ENCODE data around the gene ENOX1. TPM values are rescaled to one million over a fixed set of nuclear protein-coding genes. Genes with fewer than 3 reads are reported as not detected.

The ENOX1 gene
- total RNA-seq, 1 experiment from 2014 or later: 0.95 TPM

DNA sequence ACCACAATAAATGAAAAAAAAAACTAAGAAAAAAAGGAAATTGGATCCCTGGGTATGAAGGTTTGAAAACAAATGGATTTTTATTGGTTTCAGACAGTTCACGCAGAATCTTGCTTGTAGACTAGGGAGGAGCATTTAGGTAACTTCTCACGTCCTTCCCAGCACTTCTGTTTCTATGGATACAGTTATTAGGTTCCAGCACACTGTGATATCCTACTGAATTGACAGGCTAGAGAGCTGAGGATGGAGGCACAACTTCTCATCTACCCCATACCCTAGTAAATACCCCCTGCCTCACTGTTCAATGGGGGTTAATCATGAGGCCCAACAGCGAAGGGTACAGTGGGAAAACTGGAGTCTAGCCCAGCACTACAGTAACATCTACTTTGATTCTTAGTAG is 304.1 kb downstream of the ENOX1 start:
- Histone ChIP-seq H3K4me3 (ENCODE audit: low read length) (no peak overlapping the region), H2AFZ (ENCODE audit: low read length) (no peak overlapping the region), H3K4me2 (ENCODE audit: low read length) (no peak overlapping the region), H3K27me3 (ENCODE audit: low read length) (no peaks in the 10 kb centered on the region), H3K9me3 (ENCODE audit: low read length) (no peaks in the 10 kb centered on the region), H3K9me2 (replicated peaks; ENCODE audit: low read length) (no peaks in the 10 kb centered on the region), H3F3A (ENCODE audit: low read length, unreplicated experiment) (no peaks in the 10 kb centered on the region), H3K9ac (ENCODE audit: low read length) (no peak overlapping the region), H3K36me3 (ENCODE audit: low read depth, low read length) (no peaks in the 10 kb centered on the region), H3K27ac (ENCODE audit: low read length) (no peak overlapping the region), H3K4me1 (ENCODE audit: insufficient read depth, low read length) (no peaks in the 10 kb centered on the region), H3K79me2 (ENCODE audit: low read length) (no peaks in the 10 kb centered on the region), H4K20me1 (ENCODE audit: low read length) (no peaks in the 10 kb centered on the region)
- intact Hi-C loops (cut with micrococcal nuclease): no loop called here
- DNase-seq (no peak), ATAC-seq (no peak)
- ChIA-PET POLR2A (ENCODE audit: unreplicated experiment) (no interaction called here), CTCF (no interaction called here)
- TF ChIP-seq, protein P1, sequence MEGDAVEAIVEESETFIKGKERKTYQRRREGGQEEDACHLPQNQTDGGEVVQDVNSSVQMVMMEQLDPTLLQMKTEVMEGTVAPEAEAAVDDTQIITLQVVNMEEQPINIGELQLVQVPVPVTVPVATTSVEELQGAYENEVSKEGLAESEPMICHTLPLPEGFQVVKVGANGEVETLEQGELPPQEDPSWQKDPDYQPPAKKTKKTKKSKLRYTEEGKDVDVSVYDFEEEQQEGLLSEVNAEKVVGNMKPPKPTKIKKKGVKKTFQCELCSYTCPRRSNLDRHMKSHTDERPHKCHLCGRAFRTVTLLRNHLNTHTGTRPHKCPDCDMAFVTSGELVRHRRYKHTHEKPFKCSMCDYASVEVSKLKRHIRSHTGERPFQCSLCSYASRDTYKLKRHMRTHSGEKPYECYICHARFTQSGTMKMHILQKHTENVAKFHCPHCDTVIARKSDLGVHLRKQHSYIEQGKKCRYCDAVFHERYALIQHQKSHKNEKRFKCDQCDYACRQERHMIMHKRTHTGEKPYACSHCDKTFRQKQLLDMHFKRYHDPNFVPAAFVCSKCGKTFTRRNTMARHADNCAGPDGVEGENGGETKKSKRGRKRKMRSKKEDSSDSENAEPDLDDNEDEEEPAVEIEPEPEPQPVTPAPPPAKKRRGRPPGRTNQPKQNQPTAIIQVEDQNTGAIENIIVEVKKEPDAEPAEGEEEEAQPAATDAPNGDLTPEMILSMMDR (conservative IDR thresholded peaks at IDR 0.05; ENCODE audit: low read depth, low read length): no peak
- TF ChIP-seq EZH2phosphoT487 (IDR thresholded peaks at IDR 0.05; ENCODE audit: borderline replicate concordance, low read length) (no peak), EZH2 (IDR thresholded peaks at IDR 0.05; ENCODE audit: low read length, unreplicated experiment) (no peak)
- no TSS peak for BruUV-seq (replicated peaks)

DNA sequence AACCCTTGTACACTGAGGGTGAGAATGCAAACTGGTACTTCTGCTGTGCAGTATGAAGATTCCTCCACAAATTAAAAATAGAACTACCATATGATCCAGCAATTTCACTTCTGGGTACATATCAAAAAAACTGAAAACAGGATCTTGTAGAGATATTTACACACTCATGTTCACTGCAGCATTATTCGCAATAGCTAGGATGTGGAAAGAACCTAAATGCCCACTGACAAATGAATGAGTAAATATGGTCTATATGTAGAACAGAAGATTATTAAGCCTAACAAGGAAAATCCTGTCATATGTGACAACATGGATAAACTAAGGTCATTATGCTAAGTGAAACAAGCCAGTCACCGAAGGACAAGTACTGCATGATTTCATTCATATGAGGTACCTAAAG is 304.7 kb downstream of the ENOX1 start:
- ChIA-PET CTCF (no interaction called here), POLR2A (ENCODE audit: unreplicated experiment) (no interaction called here)
- Histone ChIP-seq H3K27me3 (ENCODE audit: low read length) (no peaks in the 10 kb centered on the region), H2AFZ (ENCODE audit: low read length) (no peak overlapping the region), H3K4me3 (ENCODE audit: low read length) (no peak overlapping the region), H3K9me2 (replicated peaks; ENCODE audit: low read length) (no peaks in the 10 kb centered on the region), H3K4me1 (ENCODE audit: insufficient read depth, low read length) (no peaks in the 10 kb centered on the region), H3K27ac (ENCODE audit: low read length) (no peak overlapping the region), H3K4me2 (ENCODE audit: low read length) (no peak overlapping the region), H3F3A (ENCODE audit: low read length, unreplicated experiment) (no peaks in the 10 kb centered on the region), H3K79me2 (ENCODE audit: low read length) (no peaks in the 10 kb centered on the region), H3K9ac (ENCODE audit: low read length) (no peak overlapping the region), H4K20me1 (ENCODE audit: low read length) (no peaks in the 10 kb centered on the region), H3K36me3 (ENCODE audit: low read depth, low read length) (no peaks in the 10 kb centered on the region), H3K9me3 (ENCODE audit: low read length) (no peaks in the 10 kb centered on the region)
- intact Hi-C loops (cut with micrococcal nuclease): no loop called here
- no TSS peak for BruUV-seq (replicated peaks)
- ATAC-seq: no peak
- no peak for TF ChIP-seq EZH2 (IDR thresholded peaks at IDR 0.05; ENCODE audit: low read length, unreplicated experiment)
- no peak for TF ChIP-seq EZH2phosphoT487 (IDR thresholded peaks at IDR 0.05; ENCODE audit: borderline replicate concordance, low read length)
- TF ChIP-seq, protein P1 (conservative IDR thresholded peaks at IDR 0.05; ENCODE audit: low read depth, low read length): no peak
- DNase-seq: no peak

DNA sequence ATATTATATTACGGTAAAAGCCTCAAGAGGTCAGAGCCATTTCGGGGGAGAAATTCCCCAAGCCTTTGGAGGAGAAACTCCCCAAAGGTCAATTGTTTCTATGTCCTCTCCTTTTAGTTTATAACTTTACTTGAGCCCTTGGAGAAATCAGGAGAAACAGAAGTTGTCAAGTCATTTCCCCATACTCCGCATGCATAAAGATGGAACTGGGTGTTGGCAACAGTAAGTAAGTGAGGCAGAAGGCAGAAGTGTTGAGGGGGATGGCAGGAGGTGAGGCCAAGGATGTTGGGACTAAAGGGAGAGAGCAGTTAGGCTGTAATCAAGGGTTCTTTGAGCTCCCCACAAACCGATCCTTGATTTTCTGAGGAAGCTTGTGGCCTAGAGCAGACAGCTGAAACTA is 307.9 kb downstream of the ENOX1 start:
- intact Hi-C loops (cut with micrococcal nuclease): no loop called here
- BruUV-seq (replicated peaks): no TSS peak
- no peak overlapping the region for H3K9ac ChIP-seq (ENCODE audit: low read length)
- H3K4me1 ChIP-seq (ENCODE audit: insufficient read depth, low read length): no peaks in the 10 kb centered on the region
- no peaks in the 10 kb centered on the region for H4K20me1 ChIP-seq (ENCODE audit: low read length)
- DNase-seq (no peak), ATAC-seq (no peak)
- no peaks in the 10 kb centered on the region for H3K36me3 ChIP-seq (ENCODE audit: low read depth, low read length)
- H3F3A ChIP-seq (ENCODE audit: low read length, unreplicated experiment): no peaks in the 10 kb centered on the region
- H3K79me2 ChIP-seq (ENCODE audit: low read length): no peaks in the 10 kb centered on the region
- ChIA-PET POLR2A (ENCODE audit: unreplicated experiment) (no interaction called here), CTCF (no interaction called here)
- H3K9me3 ChIP-seq (ENCODE audit: low read length): no peaks in the 10 kb centered on the region
- 0 out of 2 replicates have a peak overlapping the region, but pooled peaks have one; percentile 37 for H3K27ac ChIP-seq (ENCODE audit: low read length)
- no peaks in the 10 kb centered on the region for H3K27me3 ChIP-seq (ENCODE audit: low read length)
- H3K9me2 ChIP-seq (replicated peaks; ENCODE audit: low read length): no peaks in the 10 kb centered on the region
- H3K4me3 ChIP-seq (ENCODE audit: low read length): no peak overlapping the region
- TF ChIP-seq, protein P1 (conservative IDR thresholded peaks at IDR 0.05; ENCODE audit: low read depth, low read length): no peak
- no peak overlapping the region for H3K4me2 ChIP-seq (ENCODE audit: low read length)
- H2AFZ ChIP-seq (ENCODE audit: low read length): no peak overlapping the region
